Breast epithelium (tissue), 4 donors: ENCODE measurements around the gene TMEM198. TPM values are rescaled to one million over a fixed set of nuclear protein-coding genes. Genes with fewer than 3 reads are reported as not detected.

ENCODE experiments used
- DNase-seq, 2 donors: peaks; one replicate each; pipeline ENCODE4 v3.0.0-alpha.2; 2019; ENCODE audit warnings: low spot score in 2 of 2
- H3K27ac ChIP-seq, 2 donors: fragments of 200-600 bp; sonication (generic) in 1 of 2; one replicate each; pipeline ENCODE4 v1.5.1; 2016 to 2019; ENCODE audit warnings: mild to moderate bottlenecking in 1 of 2
- H3K27me3 ChIP-seq, 2 donors: fragments of 200-600 bp; sonication (generic) in 1 of 2; one replicate each; pipeline versions ENCODE4 v1.5.1 to v1.6.0; 2017 to 2019; ENCODE audit warnings: control low read depth in 1 of 2, mild to moderate bottlenecking in 1 of 2
- H3K36me3 ChIP-seq: fragments of 200-600 bp; one replicate; pipeline ENCODE4 v1.5.1; 2019
- H3K4me1 ChIP-seq, 2 donors: fragments of 200-600 bp; sonication (generic); one replicate each; pipeline ENCODE4 v1.5.1; 2016 to 2019; ENCODE audit warnings: control low read depth in 1 of 2
- H3K4me3 ChIP-seq, 3 donors: fragments of 200-600 bp; sonication (generic); 1 replicate in 2 of 3; 2 replicates in 1 of 3; pipeline ENCODE4 v1.5.1; 2016 to 2019; ENCODE audit warnings: mild to moderate bottlenecking in 3 of 3, moderate library complexity in 2 of 3
- H3K9me3 ChIP-seq, 2 donors: fragments of 200-600 bp; sonication (generic) in 1 of 2; one replicate each; pipeline ENCODE4 v1.5.1; 2016 to 2019; ENCODE audit warnings: control low read depth in 1 of 2
- CTCF ChIP-seq, 3 donors: fragments of 450-650 bp; IDR thresholded peaks; one replicate each; pipeline ENCODE4 v1.5.1; 2016 to 2017; ENCODE audit warnings: antibody characterized with exemption in 3 of 3, mild to moderate bottlenecking in 3 of 3, moderate library complexity in 3 of 3
- POLR2A ChIP-seq: fragments of 450-650 bp; IDR thresholded peaks from one replicate; pipeline ENCODE4 v1.6.1; 2016; ENCODE audit warnings: antibody characterized with exemption, mild to moderate bottlenecking, moderate library complexity
- POLR2AphosphoS5 ChIP-seq, 3 donors: sonication (generic); formaldehyde crosslinking; IDR thresholded peaks; one replicate each; pipeline ENCODE4 v1.6.1; 2017; ENCODE audit warnings: antibody characterized with exemption in 3 of 3
- intact Hi-C: fragments of 100-400 bp; cut with DNase I; formaldehyde crosslinking; loops from one replicate; pipeline ENCODE4 v1.15.1; 2023; ENCODE audit warnings: low total_unique reads
- total RNA-seq, 3 donors: library from RNA; depleted of rRNA; stranded (reverse); fragments of >200 nt; gene quantifications; one replicate each; pipeline ENCODE4 v1.1.0, GENCODE V29; 2016

The TMEM198 gene
- total RNA-seq, 3 donors from 2014 or later = 1.6 to 1.9 (median 1.8) TPM

GRCh38 chr2:219581346-219581745 lies 37.5 kb downstream of the TMEM198 start:
- intact Hi-C loops = no loop called here
- Histone ChIP-seq H3K27me3 (no peaks in the 10 kb centered on the region), H3K4me3 (no peak overlapping the region), H3K36me3 (no peaks in the 10 kb centered on the region), H3K9me3 (no peaks in the 10 kb centered on the region), H3K4me1 (no peaks in the 10 kb centered on the region), H3K27ac (no peak overlapping the region)
- TF ChIP-seq POLR2AphosphoS5 (IDR thresholded peaks at IDR 0.05) (no peak), CTCF (IDR thresholded peaks at IDR 0.05) (no peak), POLR2A (no peak)
- DNase-seq = no peak

GRCh38 chr2:219591091-219591490 lies 47.3 kb downstream of the TMEM198 start:
- DNase-seq = no peak
- H3K27ac ChIP-seq = no peak overlapping the region
- H3K36me3 ChIP-seq = no peaks in the 10 kb centered on the region
- intact Hi-C loops = no loop called here
- no peaks in the 10 kb centered on the region for H3K4me1 ChIP-seq
- TF ChIP-seq CTCF (IDR thresholded peaks at IDR 0.05) (no peak), POLR2A (no peak), POLR2AphosphoS5 (IDR thresholded peaks at IDR 0.05) (no peak)
- no peaks in the 10 kb centered on the region for H3K27me3 ChIP-seq
- no peak overlapping the region for H3K4me3 ChIP-seq
- H3K9me3 ChIP-seq = no peaks in the 10 kb centered on the region

GRCh38 chr2:219592736-219593135 lies 48.9 kb downstream of the TMEM198 start:
- H3K9me3 ChIP-seq = no peaks in the 10 kb centered on the region
- no peak for TF ChIP-seq POLR2A
- TF ChIP-seq POLR2AphosphoS5 (IDR thresholded peaks at IDR 0.05) = no peak
- TF ChIP-seq CTCF (IDR thresholded peaks at IDR 0.05) = no peak
- intact Hi-C loops = no loop called here
- H3K4me3 ChIP-seq = no peak overlapping the region
- no peaks in the 10 kb centered on the region for H3K36me3 ChIP-seq
- H3K27me3 ChIP-seq = no peaks in the 10 kb centered on the region
- no peak overlapping the region for H3K27ac ChIP-seq
- H3K4me1 ChIP-seq = no peaks in the 10 kb centered on the region
- DNase-seq = no peak

- intact Hi-C loops = no loop called here
- TF ChIP-seq POLR2AphosphoS5 (IDR thresholded peaks at IDR 0.05) (no peak), CTCF (IDR thresholded peaks at IDR 0.05) (no peak), POLR2A (no peak)
- no peaks in the 10 kb centered on the region for H3K27me3 ChIP-seq
- no peaks in the 10 kb centered on the region for H3K4me1 ChIP-seq
- H3K4me3 ChIP-seq = no peak overlapping the region
- no peak overlapping the region for H3K27ac ChIP-seq
- no peak for DNase-seq
- H3K36me3 ChIP-seq = no peaks in the 10 kb centered on the region
- H3K9me3 ChIP-seq = no peaks in the 10 kb centered on the region
Measured at GRCh38 chr2:219593154-219593553, 49.3 kb downstream of the TMEM198 start.

- Histone ChIP-seq H3K9me3 (no peaks in the 10 kb centered on the region), H3K4me3 (no peak overlapping the region), H3K4me1 (no peaks in the 10 kb centered on the region), H3K27ac (no peak overlapping the region), H3K27me3 (no peaks in the 10 kb centered on the region), H3K36me3 (no peaks in the 10 kb centered on the region)
- no peak for DNase-seq
- intact Hi-C loops = loop anchor here (5.0 kb wide), 2 partner anchors 53 to 1238 kb away; partner anchors contain the start of genes CATIP, CHPF and TMEM198
- TF ChIP-seq POLR2A (no peak), CTCF (IDR thresholded peaks at IDR 0.05) (no peak), POLR2AphosphoS5 (IDR thresholded peaks at IDR 0.05) (no peak)
Measured at GRCh38 chr2:219595256-219595655, 51.4 kb downstream of the TMEM198 start.
